NCI-H748 (cell line): ENCODE measurements around the gene ZCCHC8.
A peak's percentile ranks its signal among the peaks of the same experiment; 100 is the strongest.

ENCODE experiments used
- DNase-seq: peaks from one replicate; lab custom pipeline; 2025; ENCODE audit not compliant: unreplicated experiment; lab: John Stamatoyannopoulos, UW

The ZCCHC8 gene

GRCh38 chr12:122500685-122501488, at the start of gene ZCCHC8:
ZCCHC8 (minus strand) TSS chr12:122500932; CDS start chr12:122500840, 92 bp downstream.
- peak; percentile 98 for DNase-seq

- no peak for DNase-seq
Measured at GRCh38 chr12:122547330-122547729, 46.6 kb upstream of the ZCCHC8 start.

- DNase-seq = no peak
Measured at GRCh38 chr12:122545855-122546254, 45.1 kb upstream of the ZCCHC8 start.

GRCh38 chr12:122544537-122544936, 43.8 kb upstream of the ZCCHC8 start:
- DNase-seq = no peak

- DNase-seq = no peak
Measured at GRCh38 chr12:122538496-122538895, 37.8 kb upstream of the ZCCHC8 start.

GRCh38 chr12:122537021-122537420, 36.3 kb upstream of the ZCCHC8 start:
- no peak for DNase-seq

GRCh38 chr12:122533856-122534255, 33.1 kb upstream of the ZCCHC8 start:
- no peak for DNase-seq

- DNase-seq = no peak
Measured at GRCh38 chr12:122528992-122529391, 28.3 kb upstream of the ZCCHC8 start.

GRCh38 chr12:122528582-122528981, 27.9 kb upstream of the ZCCHC8 start:
- DNase-seq = no peak

GRCh38 chr12:122527478-122527944, 26.8 kb upstream of the ZCCHC8 start:
- DNase-seq = peak; percentile 55

- DNase-seq = peak; percentile 100
Measured at GRCh38 chr12:122526683-122527477, 26.1 kb upstream of the ZCCHC8 start, which contains the start of the genes KNTC1 and RSRC2. KNTC1 (plus strand) TSS chr12:122527249; CDS start chr12:122530064, 2,815 bp downstream. RSRC2 (minus strand) TSS chr12:122526936; CDS start chr12:122526853, 83 bp downstream.

GRCh38 chr12:122523846-122524718, 23.4 kb upstream of the ZCCHC8 start:
- no peak for DNase-seq

GRCh38 chr12:122523280-122523679, 22.5 kb upstream of the ZCCHC8 start:
- no peak for DNase-seq

- no peak for DNase-seq
Measured at GRCh38 chr12:122520676-122521075, 19.9 kb upstream of the ZCCHC8 start.

- no peak for DNase-seq
Measured at GRCh38 chr12:122519418-122519817, 18.7 kb upstream of the ZCCHC8 start.

- DNase-seq = no peak
Measured at GRCh38 chr12:122518908-122519307, 18.2 kb upstream of the ZCCHC8 start.

GRCh38 chr12:122517877-122518276, 17.1 kb upstream of the ZCCHC8 start:
- no peak for DNase-seq

- no peak for DNase-seq
Measured at GRCh38 chr12:122516544-122517361, 16.0 kb upstream of the ZCCHC8 start.

GRCh38 chr12:122515275-122515674, 14.5 kb upstream of the ZCCHC8 start:
- DNase-seq = no peak

- no peak for DNase-seq
Measured at GRCh38 chr12:122513660-122514059, 12.9 kb upstream of the ZCCHC8 start.
